Kidney epithelial cell (primary cell): Measurements from ENCODE around the gene DDX54. TPM values are rescaled to one million over a fixed set of nuclear protein-coding genes. Genes with fewer than 3 reads are reported as not detected.

ENCODE experiments used
- DNase-seq: peaks from one replicate; pipeline ENCODE4 v3.0.0-alpha.2; 2010; ENCODE audit warnings: low read depth
- H3K27me3 ChIP-seq: 2 replicates; pipeline ENCODE4 v1.6.0; 2011; ENCODE audit warnings: low read length; ENCODE audit not compliant: control insufficient read depth, insufficient read depth
- H3K36me3 ChIP-seq: 2 replicates; pipeline ENCODE4 v1.5.1; 2011; ENCODE audit warnings: low read length; ENCODE audit not compliant: control insufficient read depth, insufficient read depth
- H3K4me3 ChIP-seq: 2 replicates; pipeline ENCODE4 v1.5.1; 2011; ENCODE audit warnings: low read depth, mild to moderate bottlenecking, control low read depth, low read length
- CTCF ChIP-seq: IDR thresholded peaks from 2 replicates; pipeline ENCODE4 v1.5.1; 2011; ENCODE audit warnings: mild to moderate bottlenecking, moderate library complexity, low read length, control low read depth, inconsistent platforms; ENCODE audit not compliant: insufficient read depth, poor library complexity, severe bottlenecking
- total RNA-seq: library from RNA; depleted of rRNA; stranded (reverse); fragments of >200 nt; gene quantifications from 2 replicates; pipeline ENCODE4 v1.2.3, GENCODE V29; 2015

The DDX54 gene
- total RNA-seq, 1 donor from 2014 or later = 77.6 TPM

DNA sequence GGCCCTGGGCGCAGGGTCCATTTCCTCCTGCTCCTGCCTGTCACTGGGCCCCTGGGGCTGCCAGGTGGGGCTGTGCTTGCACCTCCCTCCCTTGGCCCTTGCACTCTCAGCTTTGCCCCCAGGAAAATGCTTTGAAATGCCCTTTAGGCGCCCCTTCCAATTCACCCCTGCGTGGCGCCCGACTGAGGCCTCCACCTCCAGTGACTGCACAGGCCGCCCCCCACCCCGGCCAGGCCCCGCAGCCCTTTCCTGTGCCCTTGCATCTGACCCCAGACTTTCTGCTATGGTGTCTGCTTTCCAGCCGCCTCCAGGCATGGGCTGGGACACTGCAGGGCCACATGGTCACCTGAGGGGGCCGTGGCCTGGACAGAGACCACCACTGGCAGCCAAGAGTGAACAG is 17.4 kb downstream of the DDX54 start:
- H3K27me3 ChIP-seq = no peaks in the 10 kb centered on the region
- peaks cover 7% of the 10 kb centered on the region for H3K36me3 ChIP-seq
- no peak for TF ChIP-seq CTCF
- no peak for DNase-seq
- H3K4me3 ChIP-seq = no peak overlapping the region

- TF ChIP-seq CTCF = no peak
- H3K36me3 ChIP-seq = peaks cover 2% of the 10 kb centered on the region
- no peak for DNase-seq
Measured at GRCh38 chr12:113165521-113166450, 19.5 kb downstream of the DDX54 start.

DNA sequence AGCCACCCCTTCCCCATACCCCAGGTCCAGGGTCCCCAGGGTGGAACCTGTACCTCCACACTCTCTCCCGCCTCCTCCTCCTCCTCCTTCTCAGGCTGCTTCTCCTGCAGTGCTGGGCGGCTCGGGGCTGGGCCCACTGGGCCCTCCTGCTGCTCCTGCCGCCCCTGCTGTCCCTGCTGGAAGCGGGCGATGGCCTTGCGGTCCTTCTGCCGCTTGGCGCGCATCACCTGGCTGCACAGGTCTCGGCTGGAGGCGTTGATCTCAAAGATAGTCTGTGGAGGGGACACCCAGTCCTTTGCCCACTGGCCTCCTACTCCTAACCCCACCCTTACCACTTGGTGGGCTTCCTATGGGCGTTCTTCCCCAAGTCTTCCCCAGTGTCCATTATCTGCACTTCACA is 21.3 kb downstream of the DDX54 start:
- no peak overlapping the region for H3K4me3 ChIP-seq
- peaks cover 2% of the 10 kb centered on the region for H3K36me3 ChIP-seq
- TF ChIP-seq CTCF = no peak
- no peak for DNase-seq
- H3K27me3 ChIP-seq = no peaks in the 10 kb centered on the region

More at GRCh38 chr12:113165521-113166450, 19.5 kb downstream of the DDX54 start:
- Histone ChIP-seq H3K4me3 (no peak overlapping the region), H3K27me3 (no peaks in the 10 kb centered on the region)

DNA sequence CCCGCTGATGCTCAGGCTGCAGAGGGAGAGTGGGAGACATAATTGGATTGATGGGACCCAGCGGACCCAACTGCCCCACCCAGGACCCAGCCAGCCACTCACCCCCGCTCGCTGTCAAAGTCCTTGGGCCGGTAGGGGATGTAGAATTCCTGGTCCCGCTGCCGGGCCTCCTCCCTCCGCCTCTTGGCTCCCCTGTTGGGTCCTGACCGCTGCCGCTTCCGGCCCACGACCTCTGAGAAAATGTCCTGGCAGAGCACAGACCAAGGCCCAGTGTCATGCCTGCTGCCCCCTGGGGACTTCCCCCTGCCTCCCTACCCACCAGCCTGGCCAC is 22.3 kb downstream of the DDX54 start:
- Histone ChIP-seq H3K27me3 (no peaks in the 10 kb centered on the region), H3K4me3 (no peak overlapping the region), H3K36me3 (peaks cover 2% of the 10 kb centered on the region)
- TF ChIP-seq CTCF = no peak
- no peak for DNase-seq

DNA sequence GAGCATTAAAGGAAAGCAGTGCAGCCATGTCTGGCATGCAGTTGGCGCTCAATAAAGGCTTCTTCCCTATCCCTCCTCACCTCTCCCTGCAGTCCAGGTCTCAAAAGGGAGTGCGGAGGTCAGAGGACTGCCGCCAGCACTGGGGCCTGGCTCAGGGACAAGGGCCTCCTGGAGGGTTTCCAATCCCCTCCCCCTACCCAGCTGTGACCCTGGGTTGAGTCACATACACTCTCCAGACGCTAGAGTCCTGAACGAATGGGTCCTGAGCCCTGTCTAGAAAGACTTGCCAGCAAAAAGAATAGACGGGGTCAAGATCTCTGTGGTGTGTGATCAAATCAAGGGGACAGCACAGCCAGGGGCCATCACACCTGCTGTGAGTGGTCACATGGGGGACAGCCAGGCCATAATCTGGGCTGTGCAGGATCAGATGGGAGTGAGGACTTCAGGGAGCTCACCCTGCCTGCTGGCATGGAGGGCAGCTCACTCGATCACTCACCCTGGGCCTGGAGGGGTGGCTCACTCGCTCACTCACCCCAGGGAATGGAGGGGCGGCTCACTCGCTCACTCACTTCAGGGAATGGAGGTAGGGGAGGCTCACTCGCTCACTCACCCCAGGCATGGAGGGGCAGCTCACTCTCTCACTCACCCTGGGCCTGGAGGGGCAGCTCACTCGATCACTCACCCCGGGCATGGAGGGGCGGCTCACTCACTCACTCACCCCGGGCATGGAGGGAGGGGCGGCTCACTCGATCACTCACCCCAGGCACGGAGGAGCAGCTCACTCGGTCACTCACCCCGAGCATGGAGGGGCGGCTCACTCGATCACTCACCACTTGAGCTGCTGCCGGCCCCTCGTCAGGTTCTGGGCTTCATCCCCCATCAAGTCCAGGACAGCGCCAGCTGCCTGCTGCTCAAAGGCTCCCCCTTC is 22.9 kb downstream of the DDX54 start:
- Histone ChIP-seq H3K36me3 (peaks cover 3% of the 10 kb centered on the region), H3K27me3 (no peaks in the 10 kb centered on the region), H3K4me3 (no peak overlapping the region)
- TF ChIP-seq CTCF = no peak
- DNase-seq = no peak
